WTC11 (cell line): ENCODE results near the gene RPP14. TPM values are rescaled to one million over a fixed set of nuclear protein-coding genes. Genes with fewer than 3 reads are reported as not detected.

ENCODE experiments used
- ARID4B ChIP-seq: sonication (generic); formaldehyde crosslinking; IDR thresholded peaks from 2 replicates; pipeline ENCODE4 v1.8.0; 2023; ENCODE audit warnings: missing genetic modification reagents, mild to moderate bottlenecking, borderline replicate concordance
- ATF1 ChIP-seq: sonication (generic); formaldehyde crosslinking; IDR thresholded peaks from 2 replicates; pipeline ENCODE4 v1.8.1; 2023; ENCODE audit warnings: mild to moderate bottlenecking, moderate library complexity, missing genetic modification reagents
- ATF2 ChIP-seq: sonication (generic); formaldehyde crosslinking; IDR thresholded peaks from 2 replicates; pipeline ENCODE4 v1.8.1; 2022; ENCODE audit warnings: low read depth, missing genetic modification reagents, borderline replicate concordance
- CBFB ChIP-seq: sonication (generic); formaldehyde crosslinking; IDR thresholded peaks from 2 replicates; pipeline ENCODE4 v1.8.1; 2022; ENCODE audit warnings: mild to moderate bottlenecking, low read depth, missing genetic modification reagents
- E2F1 ChIP-seq: sonication (generic); formaldehyde crosslinking; IDR thresholded peaks from 2 replicates; pipeline ENCODE4 v1.8.0; 2022; ENCODE audit warnings: mild to moderate bottlenecking, missing genetic modification reagents
- E2F4 ChIP-seq: sonication (generic); formaldehyde crosslinking; IDR thresholded peaks from 2 replicates; pipeline ENCODE4 v1.8.1; 2022; ENCODE audit warnings: low read depth, mild to moderate bottlenecking, moderate library complexity, missing genetic modification reagents, borderline replicate concordance
- ELF4 ChIP-seq: sonication (generic); formaldehyde crosslinking; IDR thresholded peaks from 2 replicates; pipeline ENCODE4 v1.8.1; 2022; ENCODE audit warnings: low read depth, mild to moderate bottlenecking, moderate library complexity, missing genetic modification reagents
- ERG ChIP-seq: fragments of 250-450 bp; sonication (Bioruptor Pico); IDR thresholded peaks from 2 replicates; pipeline ENCODE4 v1.8.0; 2021; ENCODE audit warnings: mild to moderate bottlenecking
- ETV6 ChIP-seq: sonication (generic); formaldehyde crosslinking; IDR thresholded peaks from 2 replicates; pipeline ENCODE4 v1.8.1; 2022; ENCODE audit warnings: mild to moderate bottlenecking, missing genetic modification reagents
- GTF2I ChIP-seq: fragments of 250-450 bp; sonication (Bioruptor Pico); conservative IDR thresholded peaks from 2 replicates; pipeline ENCODE4 v1.4.0; 2021; ENCODE audit warnings: mild to moderate bottlenecking
- KAT7 ChIP-seq: sonication (generic); formaldehyde crosslinking; IDR thresholded peaks from 2 replicates; pipeline ENCODE4 v1.8.1; 2023; ENCODE audit warnings: missing genetic modification reagents, mild to moderate bottlenecking, borderline replicate concordance
- MLX ChIP-seq: sonication (generic); formaldehyde crosslinking; IDR thresholded peaks from 2 replicates; pipeline ENCODE4 v1.8.1; 2023; ENCODE audit warnings: mild to moderate bottlenecking, missing genetic modification reagents, moderate library complexity
- NFE2L1 ChIP-seq: sonication (generic); formaldehyde crosslinking; IDR thresholded peaks from 2 replicates; pipeline ENCODE4 v1.8.1; 2023; ENCODE audit warnings: missing genetic modification reagents
- NR1H2 ChIP-seq: sonication (generic); formaldehyde crosslinking; IDR thresholded peaks from 2 replicates; pipeline ENCODE4 v1.9.0; 2021; ENCODE audit warnings: mild to moderate bottlenecking, moderate library complexity, missing genetic modification reagents
- PRRX2 ChIP-seq: fragments of 250-450 bp; sonication (Bioruptor Pico); IDR thresholded peaks from 2 replicates; pipeline ENCODE4 v1.8.0; 2021; ENCODE audit warnings: mild to moderate bottlenecking
- TEAD1 ChIP-seq: sonication (generic); formaldehyde crosslinking; IDR thresholded peaks from 2 replicates; pipeline ENCODE4 v1.8.0; 2022; ENCODE audit warnings: mild to moderate bottlenecking, missing genetic modification reagents
- USF2 ChIP-seq: sonication (generic); formaldehyde crosslinking; IDR thresholded peaks from 2 replicates; pipeline ENCODE4 v1.8.1; 2023; ENCODE audit warnings: mild to moderate bottlenecking, missing genetic modification reagents, moderate library complexity
- ZBTB21 ChIP-seq: sonication (generic); formaldehyde crosslinking; IDR thresholded peaks from 2 replicates; pipeline ENCODE4 v1.8.1; 2023; ENCODE audit warnings: mild to moderate bottlenecking, missing genetic modification reagents, borderline replicate concordance
- ZMAT4 ChIP-seq: fragments of 250-450 bp; sonication (Bioruptor Pico); IDR thresholded peaks from 2 replicates; pipeline ENCODE4 v1.9.0; 2021; ENCODE audit warnings: mild to moderate bottlenecking
- ZNF138 ChIP-seq: sonication (generic); formaldehyde crosslinking; conservative IDR thresholded peaks from 2 replicates; pipeline ENCODE4 v1.8.1; 2022; ENCODE audit warnings: mild to moderate bottlenecking, moderate library complexity, missing genetic modification reagents
- ZNF232 ChIP-seq: sonication (generic); formaldehyde crosslinking; IDR thresholded peaks from 2 replicates; pipeline ENCODE4 v1.8.0; 2022; ENCODE audit warnings: mild to moderate bottlenecking, missing genetic modification reagents
- ZNF263 ChIP-seq: sonication (generic); formaldehyde crosslinking; IDR thresholded peaks from 2 replicates; pipeline ENCODE4 v1.8.1; 2022; ENCODE audit warnings: low read depth, mild to moderate bottlenecking, moderate library complexity, missing genetic modification reagents
- ZNF416 ChIP-seq: fragments of 250-450 bp; sonication (Bioruptor Pico); IDR thresholded peaks from 2 replicates; pipeline ENCODE4 v1.9.0; 2021; ENCODE audit warnings: mild to moderate bottlenecking, inconsistent platforms
- ZNF423 ChIP-seq: fragments of 250-450 bp; sonication (Bioruptor Pico); IDR thresholded peaks from 2 replicates; pipeline ENCODE4 v2.1.2; 2022; ENCODE audit warnings: mild to moderate bottlenecking, moderate library complexity
- ZNF671 ChIP-seq: fragments of 250-450 bp; sonication (Bioruptor Pico); IDR thresholded peaks from 2 replicates; pipeline ENCODE4 v1.8.0; 2021; ENCODE audit warnings: mild to moderate bottlenecking
- total RNA-seq: library from RNA; stranded (reverse); gene quantifications from 3 replicates; pipeline ENCODE4 v1.2.3, GENCODE V29; 2021

RPP14 gene
- total RNA-seq, 1 experiment from 2014 or later: 17.9 TPM

GRCh38 chr3:58332575-58333188 is 26.6 kb downstream of the RPP14 start, which contains the start of gene PXK (continued):
- no peak for TF ChIP-seq ZMAT4 (CRISPR knock-in tag)
- no peak for TF ChIP-seq NR1H2 (CRISPR knock-in tag)
- TF ChIP-seq USF2 (CRISPR knock-in tag): peak; percentile 59
- 0 out of 2 replicates have a peak, but pooled peaks have one; percentile 89 for TF ChIP-seq KAT7 (CRISPR knock-in tag)
- TF ChIP-seq ELF4 (CRISPR knock-in tag): no peak
- no peak; the same call in 1 of the 2 replicates for TF ChIP-seq ZNF138 (CRISPR knock-in tag)
- TF ChIP-seq GTF2I (CRISPR knock-in tag): no peak
- peak; percentile 70 for TF ChIP-seq ETV6
- no peak for TF ChIP-seq ZNF423 (CRISPR knock-in tag)
- no peak for TF ChIP-seq E2F4
- no peak for TF ChIP-seq ZNF232 (CRISPR knock-in tag)
- TF ChIP-seq ZNF263 (CRISPR knock-in tag): peak; percentile 10; the same call in 1 of the 2 replicates
- TF ChIP-seq ARID4B (CRISPR knock-in tag): peak; percentile 61; the same call in 1 of the 2 replicates
- no peak for TF ChIP-seq ATF2 (CRISPR knock-in tag)
- TF ChIP-seq NFE2L1 (CRISPR knock-in tag): peak; percentile 59; the same call in 1 of the 2 replicates
- peak; percentile 73 for TF ChIP-seq TEAD1
- TF ChIP-seq ZBTB21 (CRISPR knock-in tag): peak; percentile 37; the same call in 1 of the 2 replicates
- TF ChIP-seq ERG (CRISPR knock-in tag): no peak
- TF ChIP-seq PRRX2: no peak
- no peak for TF ChIP-seq ZNF671 (CRISPR knock-in tag)
- no peak for TF ChIP-seq ATF1 (CRISPR knock-in tag)
- 0 out of 2 replicates have a peak, but pooled peaks have one; percentile 35 for TF ChIP-seq MLX (CRISPR knock-in tag)
- no peak for TF ChIP-seq E2F1 (CRISPR knock-in tag)
- TF ChIP-seq ZNF416: no peak
- TF ChIP-seq CBFB (CRISPR knock-in tag): peak; percentile 88
